HUES48 (cell line): ENCODE data around the gene TRIM65.
"Not testable (repeated sequence)": the region's sequence is repeated elsewhere in the genome, so short reads cannot be mapped to it uniquely, and the experiment has no call there.

Experiments
- H3K27ac ChIP-seq: one replicate; pipeline ENCODE4 v1.7.0; 2013; ENCODE audit warnings: low read depth, low read length, inconsistent platforms
- H3K27me3 ChIP-seq: 2 replicates; pipeline ENCODE4 v1.6.1; 2013; ENCODE audit warnings: mild to moderate bottlenecking, low read length; ENCODE audit not compliant: control insufficient read depth, insufficient read depth
- H3K36me3 ChIP-seq: 2 replicates; pipeline ENCODE4 v1.6.1; 2013; ENCODE audit warnings: low read length; ENCODE audit not compliant: control insufficient read depth, insufficient read depth
- H3K4me1 ChIP-seq: 2 replicates; pipeline ENCODE4 v1.6.1; 2013; ENCODE audit warnings: mild to moderate bottlenecking, low read length; ENCODE audit not compliant: control insufficient read depth, insufficient read depth
- H3K4me3 ChIP-seq: 2 replicates; pipeline ENCODE4 v1.5.1; 2013; ENCODE audit warnings: mild to moderate bottlenecking, low read depth, low read length
- H3K9ac ChIP-seq: 2 replicates; pipeline ENCODE4 v1.6.1; 2013; ENCODE audit warnings: mild to moderate bottlenecking, low read depth, low read length, moderate library complexity
- H3K9me3 ChIP-seq: 2 replicates; pipeline ENCODE4 v1.6.1; 2013; ENCODE audit warnings: low read length; ENCODE audit not compliant: control insufficient read depth, insufficient read depth

The TRIM65 gene

DNA sequence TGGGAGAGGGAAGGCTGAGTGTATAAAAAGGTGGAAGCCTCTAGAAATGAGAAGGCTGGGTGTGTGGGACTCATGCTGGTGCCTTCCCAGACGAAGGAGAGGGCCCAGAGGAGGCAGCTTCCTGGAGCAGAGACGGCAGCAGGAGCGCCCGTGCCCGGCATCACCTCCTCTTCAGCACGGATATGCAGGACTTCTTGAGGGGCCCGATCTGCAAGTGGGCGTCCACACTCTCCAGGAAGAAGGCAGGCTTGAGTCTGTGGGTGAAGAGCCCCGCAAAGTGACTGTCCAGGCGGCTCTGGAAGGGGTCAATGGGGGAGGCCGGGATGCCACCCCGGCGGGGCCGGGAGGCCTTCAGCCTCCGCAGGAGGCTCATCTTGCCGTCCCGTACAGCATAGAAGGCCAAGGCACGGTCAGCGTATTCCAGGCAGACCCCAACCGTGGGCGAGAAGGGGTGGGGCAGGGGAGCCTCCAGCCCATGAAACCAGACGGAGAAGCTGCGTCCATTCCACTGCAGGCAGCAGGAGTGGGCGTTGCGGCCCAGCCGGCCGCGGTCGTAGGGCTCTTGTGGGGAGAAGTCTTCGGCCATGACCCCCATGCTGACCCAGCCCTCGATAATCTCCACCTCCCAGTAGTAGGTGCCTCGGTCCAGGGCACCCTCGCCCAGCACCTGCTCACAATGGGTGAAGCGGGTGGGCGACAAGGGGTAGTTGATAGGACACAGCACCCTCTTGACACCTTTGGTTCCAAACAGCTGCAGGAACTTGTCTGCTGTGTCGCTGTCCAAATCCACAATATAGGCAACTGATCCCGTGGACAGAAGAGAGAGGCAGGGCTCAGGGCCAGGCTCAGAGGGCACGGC, 22.2 kb downstream of the TRIM65 start:
- H3K27ac ChIP-seq, result no peak overlapping the region
- no peaks in the 10 kb centered on the region for H3K36me3 ChIP-seq
- peaks cover 11% of the 10 kb centered on the region; the same call in 1 of the 2 replicates for H3K4me1 ChIP-seq
- no peak overlapping the region for H3K9ac ChIP-seq
- no peaks in the 10 kb centered on the region for H3K9me3 ChIP-seq
- H3K27me3 ChIP-seq, result peaks cover 29% of the 10 kb centered on the region
- H3K4me3 ChIP-seq, result no peak overlapping the region

DNA sequence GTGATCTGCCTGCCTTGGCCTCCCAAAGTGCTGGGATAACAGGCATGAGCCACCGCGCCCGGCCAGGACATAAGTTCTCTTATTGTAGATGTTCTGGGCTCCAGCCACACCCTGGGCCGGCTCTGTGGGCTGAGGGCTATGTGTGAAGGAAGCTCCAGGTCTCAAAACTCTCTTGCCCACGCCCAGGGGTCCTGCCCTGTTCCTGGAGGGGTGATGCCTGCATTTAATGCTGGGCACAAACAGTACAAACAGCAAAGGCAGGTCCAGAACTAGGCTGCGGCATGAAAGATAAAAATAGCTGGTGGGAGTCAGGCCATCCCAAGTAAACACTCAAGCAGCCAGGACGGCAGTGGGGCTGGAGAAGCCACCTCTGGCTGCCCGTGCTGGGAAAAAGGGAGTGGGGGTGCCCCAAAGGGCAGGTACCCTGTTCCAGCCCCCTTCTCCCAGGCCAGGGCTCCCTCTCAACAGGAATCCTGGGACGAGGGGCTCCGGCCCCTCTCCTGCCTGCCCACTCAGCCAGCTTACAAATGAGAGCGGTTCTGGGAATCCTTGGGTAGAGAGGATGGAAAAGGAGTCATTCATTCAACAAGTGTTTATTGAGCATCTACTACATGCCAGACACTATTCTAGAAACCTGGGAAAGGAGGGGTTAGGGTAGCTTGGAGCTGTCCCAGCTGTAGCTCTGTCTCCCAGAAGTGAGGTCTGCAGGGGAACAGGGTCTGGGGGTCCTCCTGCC, 23.0 kb downstream of the TRIM65 start:
- H3K27me3 ChIP-seq, result peaks cover 21% of the 10 kb centered on the region
- H3K4me3 ChIP-seq, result no peak overlapping the region
- H3K27ac ChIP-seq, result no peak overlapping the region
- H3K9ac ChIP-seq, result no peak overlapping the region
- no peaks in the 10 kb centered on the region for H3K9me3 ChIP-seq
- no peaks in the 10 kb centered on the region for H3K36me3 ChIP-seq
- H3K4me1 ChIP-seq, result peaks cover 11% of the 10 kb centered on the region; the same call in 1 of the 2 replicates

GRCh38 chr17:75872434-75873351, 24.1 kb downstream of the TRIM65 start:
- no peak overlapping the region for H3K4me3 ChIP-seq
- no peak overlapping the region for H3K27ac ChIP-seq
- peaks cover 11% of the 10 kb centered on the region; the same call in 1 of the 2 replicates for H3K4me1 ChIP-seq
- H3K36me3 ChIP-seq, result no peaks in the 10 kb centered on the region
- H3K9ac ChIP-seq, result no peak overlapping the region
- H3K9me3 ChIP-seq, result no peaks in the 10 kb centered on the region
- H3K27me3 ChIP-seq, result peaks cover 12% of the 10 kb centered on the region

DNA sequence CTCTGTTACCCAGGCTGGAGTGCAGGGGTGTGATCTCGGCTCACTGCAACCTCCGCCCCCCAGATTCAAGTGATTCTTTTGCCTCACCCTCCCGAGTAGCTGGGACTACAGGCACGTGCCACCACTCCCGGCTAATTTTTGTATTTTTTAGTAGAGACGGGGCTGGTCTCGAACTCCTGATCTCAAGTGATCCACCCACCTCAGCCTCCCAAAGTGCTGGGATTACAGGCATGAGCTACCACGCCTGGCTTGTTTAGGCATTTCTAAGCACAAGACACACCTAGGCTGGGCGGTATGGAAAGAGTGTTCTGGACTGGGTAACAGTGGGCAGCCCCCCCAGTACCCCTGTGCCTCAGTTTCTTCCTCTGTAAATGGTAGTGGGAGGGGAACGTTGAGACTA, 26.5 kb downstream of the TRIM65 start:
- not testable (repeated sequence) for H3K27me3 ChIP-seq, H3K4me1 ChIP-seq, H3K9ac ChIP-seq, H3K4me3 ChIP-seq, H3K9me3 ChIP-seq, H3K27ac ChIP-seq, H3K36me3 ChIP-seq

GRCh38 chr17:75869282-75870141, 27.2 kb downstream of the TRIM65 start:
- Histone ChIP-seq H3K9me3 (no peaks in the 10 kb centered on the region), H3K27me3 (no peaks in the 10 kb centered on the region), H3K4me1 (no peaks in the 10 kb centered on the region), H3K27ac (no peak overlapping the region), H3K36me3 (no peaks in the 10 kb centered on the region), H3K4me3 (no peak overlapping the region), H3K9ac (no peak overlapping the region)

GRCh38 chr17:75868730-75869281, 27.9 kb downstream of the TRIM65 start:
- not testable (repeated sequence) for H3K9ac ChIP-seq, H3K9me3 ChIP-seq, H3K4me1 ChIP-seq, H3K27me3 ChIP-seq, H3K36me3 ChIP-seq, H3K27ac ChIP-seq, H3K4me3 ChIP-seq

DNA sequence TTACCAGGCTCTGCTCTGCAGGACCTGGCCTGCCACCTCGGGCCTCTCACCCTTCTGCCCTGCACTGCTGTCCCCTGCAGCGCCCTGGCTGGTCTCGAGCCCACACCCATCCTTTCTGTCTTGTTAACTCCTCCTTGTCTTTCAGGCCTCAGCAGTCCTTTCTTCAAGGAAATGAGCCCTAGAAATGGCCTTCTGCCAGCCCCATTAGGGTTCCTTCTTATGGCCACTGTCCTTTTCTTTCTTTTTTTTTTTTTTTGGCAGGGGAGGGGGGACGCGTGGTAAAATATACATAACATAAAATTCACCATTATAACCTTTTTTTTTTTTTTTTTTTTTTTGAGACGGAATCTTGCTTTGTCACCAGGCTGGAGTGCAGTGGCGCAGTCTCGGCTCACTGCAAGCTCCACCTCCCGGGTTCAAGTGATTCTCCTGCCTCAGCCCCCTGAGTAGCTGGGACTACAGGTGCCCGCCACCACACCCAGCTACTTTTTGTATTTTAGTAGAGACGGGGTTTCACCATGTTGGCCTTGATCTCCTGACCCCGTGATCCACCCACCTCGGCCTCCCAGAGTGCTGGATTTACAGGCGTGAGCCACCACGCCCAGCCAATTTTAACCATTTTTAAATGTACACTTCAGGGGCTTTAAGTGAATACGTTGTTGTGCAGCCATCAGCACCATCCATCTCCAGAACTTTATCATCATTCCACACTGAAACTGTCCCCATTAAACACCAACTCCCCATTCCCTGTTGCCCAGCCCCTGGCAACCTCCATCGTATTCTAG, 31.2 kb downstream of the TRIM65 start:
- H3K9ac ChIP-seq, H3K27ac ChIP-seq, H3K9me3 ChIP-seq, H3K36me3 ChIP-seq, H3K4me1 ChIP-seq, H3K4me3 ChIP-seq, H3K27me3 ChIP-seq: not testable (repeated sequence)

DNA sequence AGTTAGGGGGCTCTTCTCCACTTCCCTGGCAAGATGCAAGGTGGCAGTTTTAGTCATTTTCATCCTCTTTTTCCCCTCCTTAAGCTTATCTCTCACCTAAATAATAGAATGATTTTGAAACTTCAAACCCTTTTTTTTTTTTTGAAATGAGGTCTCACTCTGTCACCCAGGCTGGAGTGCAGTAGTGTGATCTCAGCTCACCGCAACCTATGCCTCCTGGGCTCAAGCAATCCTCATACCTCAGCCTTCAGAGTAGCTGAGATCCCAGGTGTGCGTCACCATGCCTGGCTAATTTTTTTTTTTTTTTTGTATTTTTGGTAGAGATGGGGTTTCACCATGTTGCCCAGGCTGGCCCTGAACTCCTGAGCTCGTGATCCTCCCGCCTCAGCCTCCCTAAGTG, 31.9 kb downstream of the TRIM65 start:
- H3K4me1 ChIP-seq, H3K36me3 ChIP-seq, H3K27me3 ChIP-seq, H3K9ac ChIP-seq, H3K9me3 ChIP-seq, H3K4me3 ChIP-seq, H3K27ac ChIP-seq: not testable (repeated sequence)

- H3K27ac ChIP-seq, result no peak overlapping the region
- H3K27me3 ChIP-seq, result no peaks in the 10 kb centered on the region
- H3K36me3 ChIP-seq, result no peaks in the 10 kb centered on the region
- H3K4me3 ChIP-seq, result no peak overlapping the region
- H3K4me1 ChIP-seq, result no peaks in the 10 kb centered on the region
- no peak overlapping the region for H3K9ac ChIP-seq
- H3K9me3 ChIP-seq, result no peaks in the 10 kb centered on the region
Observed at GRCh38 chr17:75864448-75864871, 32.3 kb downstream of the TRIM65 start.
